HFF-Myc (cell line): ENCODE data around the gene OR2B2.

Experiments used
- DNase-seq: peaks from one replicate; pipeline ENCODE4 v3.0.0-alpha.2; 2011; ENCODE audit warnings: low read depth; ENCODE audit errors: extremely low read depth
- H3K4me3 ChIP-seq: replicated peaks from 2 replicates; pipeline ENCODE4 v1.5.1; 2011; ENCODE audit warnings: low read depth, mild to moderate bottlenecking, control low read depth, low read length
- CTCF ChIP-seq: IDR thresholded peaks from 2 replicates; pipeline ENCODE4 v1.5.1; 2012; ENCODE audit warnings: mild to moderate bottlenecking, low read depth, low read length, control low read depth; ENCODE audit errors: missing control alignments

OR2B2 gene

GRCh38 chr6:27888566-27888965, 23.6 kb downstream of the OR2B2 start:
- no peak for DNase-seq
- H3K4me3 ChIP-seq, result no peak overlapping the region
- TF ChIP-seq CTCF, result no peak

- no peak for TF ChIP-seq CTCF
These were observed 26.1 kb downstream of the OR2B2 start for GRCh38 chr6:27886073-27886472.

GRCh38 chr6:27883136-27883535, 29.1 kb downstream of the OR2B2 start:
- no peak for TF ChIP-seq CTCF
- no peak overlapping the region for H3K4me3 ChIP-seq
- no peak for DNase-seq

More at GRCh38 chr6:27886073-27886472, 26.1 kb downstream of the OR2B2 start:
- DNase-seq, result no peak
- H3K4me3 ChIP-seq, result no peak overlapping the region

GRCh38 chr6:27882624-27883023, 29.6 kb downstream of the OR2B2 start:
- no peak for TF ChIP-seq CTCF
- DNase-seq, result no peak
- no peak overlapping the region for H3K4me3 ChIP-seq

- no peak for DNase-seq
- no peak overlapping the region for H3K4me3 ChIP-seq
- TF ChIP-seq CTCF, result no peak
These were observed 32.4 kb downstream of the OR2B2 start for GRCh38 chr6:27879837-27880236.

- no peak overlapping the region for H3K4me3 ChIP-seq
- no peak for TF ChIP-seq CTCF
- DNase-seq, result no peak
These were observed 38.2 kb downstream of the OR2B2 start for GRCh38 chr6:27874016-27874415.
